Endothelial cell of umbilical vein (primary cell): Measurements from ENCODE around the gene PIBF1. TPM values are rescaled to one million over a fixed set of nuclear protein-coding genes. Genes with fewer than 3 reads are reported as not detected.

Experiments
- BruUV-seq: library from RNA; stranded (reverse); fragments of 400-500 nt; replicated peaks from 2 replicates; lab custom pipeline; 2021; lab: Mats Ljungman, UMichigan
- CTCF ChIA-PET: fragments of 300-600, 350-600 bp; sonication (Branson Sonifier 250); formaldehyde crosslinking; loops from one replicate; lab custom pipeline; 2021; ENCODE audit warnings: antibody characterized with exemption, inconsistent platforms; lab: Charles Lee
- POLR2A ChIA-PET: fragments of 300-600, 350-600 bp; sonication (Branson Sonifier 250); formaldehyde crosslinking; loops from one replicate; lab custom pipeline; 2021; ENCODE audit warnings: antibody characterized with exemption, inconsistent platforms; lab: Charles Lee
- DNase-seq: peaks from one replicate; pipeline ENCODE4 v3.0.0-alpha.2; 2011; ENCODE audit warnings: low read depth, low spot score
- FAIRE-seq: peaks from 2 replicates; lab custom pipeline; 2011; peaks lifted over from hg19 to GRCh38; lab: Jason Lieb, UNC
- H2AFZ ChIP-seq: 2 replicates; pipeline ENCODE4 v1.6.0; 2012; ENCODE audit warnings: low read depth, low read length, control low read depth, inconsistent platforms
- H3K27ac ChIP-seq: 2 replicates; pipeline ENCODE4 v1.5.1; 2011; ENCODE audit warnings: low read depth, mild to moderate bottlenecking, control low read depth, low read length, moderate library complexity; ENCODE audit not compliant: insufficient read depth
- H3K27me3 ChIP-seq, 2 experiments: 2 replicates each; pipeline versions ENCODE4 v1.6.0 to v1.6.1; 2011; ENCODE audit warnings: low read length in 2 of 2, mixed read lengths in 1 of 2; ENCODE audit not compliant: control insufficient read depth in 2 of 2, insufficient read depth in 2 of 2
- H3K36me3 ChIP-seq, 2 experiments: 2 replicates in 1 of 2; 3 replicates in 1 of 2; pipeline ENCODE4 v1.5.1; 2011; ENCODE audit warnings: low read length in 2 of 2, mild to moderate bottlenecking in 1 of 2, moderate library complexity in 1 of 2; ENCODE audit not compliant: control insufficient read depth in 2 of 2, insufficient read depth in 2 of 2; ENCODE audit errors: extremely low read depth in 1 of 2
- H3K4me1 ChIP-seq: 3 replicates; pipeline ENCODE4 v1.5.1; 2011; ENCODE audit warnings: mild to moderate bottlenecking, low read length; ENCODE audit not compliant: control insufficient read depth, insufficient read depth; ENCODE audit errors: extremely low read depth
- H3K4me2 ChIP-seq: 2 replicates; pipeline ENCODE4 v1.6.1; 2011; ENCODE audit warnings: low read length, control low read depth, mixed read lengths; ENCODE audit not compliant: insufficient read depth
- H3K4me3 ChIP-seq, 3 experiments: fragments of 200-600 bp in 1 of 3; sonication (generic), shearing (Covaris generic) in 1 of 3; replicated peaks in 1 of 3; 2 replicates each; pipeline ENCODE4 v1.5.1; 2011 to 2016; ENCODE audit warnings: control low read depth in 3 of 3, low read length in 3 of 3, mild to moderate bottlenecking in 2 of 3, inconsistent platforms in 1 of 3, low read depth in 1 of 3, moderate library complexity in 1 of 3; ENCODE audit not compliant: insufficient read depth in 1 of 3
- H3K79me2 ChIP-seq: 2 replicates; pipeline ENCODE4 v1.6.0; 2012; ENCODE audit warnings: low read length, inconsistent platforms; ENCODE audit not compliant: control insufficient read depth, insufficient read depth
- H3K9ac ChIP-seq: replicated peaks from 2 replicates; pipeline ENCODE3; 2011; ENCODE audit warnings: low read length, control low read depth; ENCODE audit not compliant: insufficient read depth; ENCODE audit errors: extremely low read depth
- H3K9me1 ChIP-seq: replicated peaks from 3 replicates; pipeline ENCODE4 v1.6.0; 2011; ENCODE audit warnings: mild to moderate bottlenecking, low read length; ENCODE audit not compliant: control insufficient read depth, insufficient read depth; ENCODE audit errors: extremely low read depth
- H3K9me3 ChIP-seq: replicated peaks from 2 replicates; pipeline ENCODE4 v1.5.1; 2012; ENCODE audit warnings: low read length, inconsistent platforms; ENCODE audit not compliant: control insufficient read depth, insufficient read depth
- H4K20me1 ChIP-seq: replicated peaks from 2 replicates; pipeline ENCODE3; 2011; ENCODE audit warnings: mild to moderate bottlenecking, low read length; ENCODE audit not compliant: control insufficient read depth, insufficient read depth; ENCODE audit errors: extremely low read depth
- FOS ChIP-seq: IDR thresholded peaks from 2 replicates; pipeline ENCODE4 v1.6.1; 2011; ENCODE audit warnings: mild to moderate bottlenecking, low read length, moderate library complexity, borderline replicate concordance; ENCODE audit not compliant: insufficient read depth
- JUN ChIP-seq: IDR thresholded peaks from 2 replicates; pipeline ENCODE4 v1.6.1; 2011; ENCODE audit warnings: borderline replicate concordance, low read depth; ENCODE audit not compliant: insufficient read length, insufficient read depth
- MAX ChIP-seq: IDR thresholded peaks from 2 replicates; pipeline ENCODE4 v1.6.1; 2011; ENCODE audit not compliant: insufficient read depth, insufficient read length
- MYC ChIP-seq: IDR thresholded peaks from one replicate; pipeline ENCODE4 v1.6.1; 2011; ENCODE audit warnings: mild to moderate bottlenecking, low read depth, low read length
- POLR2A ChIP-seq: IDR thresholded peaks from 2 replicates; pipeline ENCODE4 v1.6.1; 2012; ENCODE audit warnings: low read depth, mild to moderate bottlenecking, control low read depth, low read length
- POLR2AphosphoS5 ChIP-seq: IDR thresholded peaks from 2 replicates; pipeline ENCODE4 v1.6.1; 2012; ENCODE audit warnings: low read depth, mild to moderate bottlenecking, control low read depth, low read length, moderate library complexity; ENCODE audit not compliant: insufficient read depth
- dilution Hi-C: fragments of 300-500 bp; cut with MboI; formaldehyde crosslinking; loops from one replicate; pipeline ENCODE4 v1.15.0; 2019; ENCODE audit warnings: low sequenced_read_pairs; ENCODE audit not compliant: extremely low pct_ligation_motif_present
- intact Hi-C: fragments of 100-400 bp; cut with micrococcal nuclease; formaldehyde crosslinking; loops from one replicate; pipeline ENCODE4 v1.10.0; 2022
- polyA plus RNA-seq, 4 experiments: library from polyadenylated mRNA; depleted of rRNA in 3 of 4; stranded (reverse) in 3 of 4; unstranded in 1 of 4; fragments of >200 nt; gene quantifications; 2 replicates each; pipeline versions ENCODE4 v1.2.1 to v1.2.3, GENCODE V29; 2011 to 2012; ENCODE audit warnings: missing spikeins in 1 of 4
- total RNA-seq: library from RNA; stranded (reverse); gene quantifications from 2 replicates; pipeline ENCODE4 v1.2.3, GENCODE V29; 2021

PIBF1 gene
- total and polyA plus RNA-seq, 2 donors (not counting 3 experiments of a cell fraction or from before 2014, with no cell fraction given): 1.4 to 18.4 TPM

- H3K4me1 ChIP-seq: no peaks in the 10 kb centered on the region
- H3K36me3 ChIP-seq: no peaks in the 10 kb centered on the region
- intact Hi-C loops (no loop called here), dilution Hi-C loops (no loop called here)
- no TSS peak for BruUV-seq
- POLR2A ChIA-PET: no interaction called here
- no peak overlapping the region for H2AFZ ChIP-seq
- DNase-seq (peak; percentile 38), FAIRE-seq (peak; percentile 53)
- H3K9ac ChIP-seq: no peak overlapping the region
- TF ChIP-seq JUN: peak; percentile 23
- no peak for TF ChIP-seq MAX
- H3K9me1 ChIP-seq: no peaks in the 10 kb centered on the region
- no peaks in the 10 kb centered on the region for H4K20me1 ChIP-seq
- H3K9me3 ChIP-seq: no peaks in the 10 kb centered on the region
- H3K79me2 ChIP-seq: no peaks in the 10 kb centered on the region
- CTCF ChIA-PET: no interaction called here
- H3K27ac ChIP-seq: no peak overlapping the region
- H3K4me2 ChIP-seq: no peak overlapping the region
- no peaks in the 10 kb centered on the region for H3K27me3 ChIP-seq
- no peak overlapping the region for H3K4me3 ChIP-seq
Observed at GRCh38 chr13:73025217-73026012, 243.5 kb downstream of the PIBF1 start.

DNA sequence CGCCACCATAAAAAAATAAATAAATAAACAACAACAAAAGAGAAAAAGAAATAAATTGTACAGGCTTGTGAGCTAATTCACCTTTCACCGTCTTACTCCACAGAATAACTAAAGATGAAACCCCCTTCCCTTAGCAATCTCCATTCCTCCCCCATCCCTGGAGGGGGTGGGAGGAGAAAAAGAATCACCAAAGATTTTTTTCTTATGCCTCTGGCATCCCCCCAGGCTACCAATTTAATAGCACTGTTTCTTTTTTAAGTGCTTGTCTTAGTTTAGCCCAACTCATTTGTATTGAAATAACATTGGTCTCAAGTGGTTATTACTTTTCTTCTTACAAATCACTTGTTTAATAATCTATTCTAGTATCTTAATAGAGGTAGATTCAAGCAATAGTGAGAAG, 253.0 kb downstream of the PIBF1 start:
- FAIRE-seq (no peak), DNase-seq (no peak)
- intact Hi-C loops (no loop called here), dilution Hi-C loops (no loop called here)
- H3K9me1 ChIP-seq: no peaks in the 10 kb centered on the region
- no peak overlapping the region for H3K4me3 ChIP-seq
- POLR2A ChIA-PET: no interaction called here
- CTCF ChIA-PET: interaction anchor here (2.0 kb wide), 1 partner anchor 10 kb away, joined by 6 read pairs; no protein-coding TSS in a partner anchor
- H4K20me1 ChIP-seq: no peaks in the 10 kb centered on the region
- H3K9ac ChIP-seq: no peak overlapping the region
- no peaks in the 10 kb centered on the region for H3K27me3 ChIP-seq
- no peaks in the 10 kb centered on the region for H3K79me2 ChIP-seq
- no peak overlapping the region for H3K4me2 ChIP-seq
- peaks cover 4% of the 10 kb centered on the region for H3K4me1 ChIP-seq
- BruUV-seq: no TSS peak
- H3K27ac ChIP-seq: no peak overlapping the region
- TF ChIP-seq POLR2AphosphoS5: no peak
- TF ChIP-seq FOS: no peak
- no peak for TF ChIP-seq JUN
- TF ChIP-seq MYC: no peak
- no peak for TF ChIP-seq POLR2A
- TF ChIP-seq MAX: no peak
- no peaks in the 10 kb centered on the region for H3K36me3 ChIP-seq
- H3K9me3 ChIP-seq: no peaks in the 10 kb centered on the region
- H2AFZ ChIP-seq: no peak overlapping the region
